Activated CD4-positive, alpha-beta T cell treated with anti-CD3 and anti-CD28 coated beads, Interleukin-2, amount 50 U/mL, for 16 hours (primary cell): ENCODE measurements around the gene ZAR1L.

Experiments used
- DNase-seq: peaks from one replicate; pipeline ENCODE4 v3.0.0-alpha.2; 2020

The ZAR1L gene

GRCh38 chr13:32300920-32301319 lies 14.2 kb downstream of the ZAR1L start:
- no peak for DNase-seq

DNA sequence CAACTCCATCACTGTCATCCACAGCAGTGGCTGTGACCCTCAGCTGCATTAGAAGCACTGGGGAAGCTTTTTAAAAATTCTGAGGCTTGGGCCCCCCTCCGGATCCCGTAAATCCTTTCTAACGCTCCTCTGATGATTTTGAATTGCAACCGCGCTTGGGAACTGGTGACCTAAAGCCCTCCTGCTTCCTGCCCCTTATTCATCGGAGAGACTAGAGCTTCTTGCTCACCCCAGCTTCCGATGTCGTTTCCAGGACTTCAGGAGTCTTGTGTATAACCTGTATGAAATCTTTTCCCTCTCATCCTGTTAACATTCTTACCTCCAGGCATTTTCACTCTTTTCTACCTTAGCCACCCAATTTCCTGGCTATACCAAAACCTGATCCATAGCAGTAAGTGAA lies 14.8 kb downstream of the ZAR1L start:
- no peak for DNase-seq

- DNase-seq = no peak
Measured at GRCh38 chr13:32299893-32300292, 15.3 kb downstream of the ZAR1L start.

GRCh38 chr13:32298695-32299094 lies 16.5 kb downstream of the ZAR1L start:
- no peak for DNase-seq

DNA sequence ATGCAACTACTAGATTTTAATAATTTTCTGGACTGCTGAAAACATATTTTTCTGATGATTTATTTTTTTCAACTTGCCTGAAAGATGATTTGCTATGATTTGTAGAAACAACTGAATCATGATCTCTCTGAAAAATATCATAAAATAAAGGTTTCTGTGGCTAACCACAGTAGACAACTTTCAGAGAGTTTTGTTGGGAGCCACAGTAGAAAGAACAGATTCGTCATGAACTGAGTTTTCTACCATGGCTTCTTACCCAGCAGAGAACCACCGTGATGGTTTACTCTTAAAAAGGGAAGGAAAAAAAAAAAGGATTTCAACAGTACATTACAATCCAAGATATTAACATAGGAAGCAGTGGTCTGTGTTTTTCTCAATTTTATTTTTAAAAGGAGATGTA lies 18.0 kb downstream of the ZAR1L start:
- peak; percentile 12 for DNase-seq

- DNase-seq = no peak
Measured at GRCh38 chr13:32285633-32285965, 29.6 kb downstream of the ZAR1L start.

GRCh38 chr13:32284927-32285632 lies 30.1 kb downstream of the ZAR1L start:
- DNase-seq = no peak

DNA sequence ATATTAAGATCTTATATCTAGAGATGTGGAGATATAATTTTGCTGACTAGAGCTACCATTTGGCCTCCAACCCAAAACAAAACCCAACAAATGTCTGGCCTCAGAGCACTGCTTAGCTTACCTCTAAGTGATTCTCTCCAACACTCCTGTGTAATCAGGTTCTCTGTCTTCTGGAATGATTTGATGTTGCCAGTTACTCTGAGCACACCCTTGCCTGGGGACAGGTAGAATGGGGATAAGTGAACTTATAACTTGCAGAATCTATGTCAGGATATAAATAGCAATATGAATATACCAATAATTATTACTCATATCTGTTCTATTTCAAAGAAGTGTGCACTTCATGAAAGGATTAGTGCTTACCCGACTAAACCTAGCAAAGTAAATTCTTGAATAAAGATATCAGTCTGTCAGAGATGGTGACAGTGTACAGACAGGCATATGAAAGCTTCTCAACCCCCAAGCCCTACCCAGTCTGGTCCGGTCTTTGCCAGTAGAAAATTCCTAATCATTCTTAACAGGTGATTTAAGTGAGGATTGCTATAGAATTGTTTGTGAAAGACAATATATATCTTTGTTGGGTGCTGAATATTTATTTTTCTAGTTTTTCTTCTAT lies 33.0 kb downstream of the ZAR1L start:
- no peak for DNase-seq

GRCh38 chr13:32281096-32281495 lies 34.1 kb downstream of the ZAR1L start:
- no peak for DNase-seq

DNA sequence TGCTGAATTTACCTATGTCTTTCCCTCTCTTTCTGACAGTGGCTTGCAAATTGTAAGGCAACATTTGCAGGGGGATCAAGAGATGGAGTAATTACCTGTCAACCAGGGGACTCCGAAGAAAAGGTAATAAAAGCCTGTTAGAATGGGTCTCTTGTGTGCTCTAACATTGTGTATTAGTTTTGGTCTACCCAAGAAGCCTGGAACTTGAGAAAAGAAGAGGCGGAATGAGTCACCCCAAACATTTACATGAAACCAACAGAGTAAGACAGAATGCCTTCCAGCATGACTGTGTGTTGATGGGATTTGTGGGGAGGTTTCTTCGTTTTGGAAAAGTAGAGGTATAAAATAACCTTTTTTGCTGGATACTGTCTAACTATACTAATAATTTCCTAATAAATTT lies 36.7 kb downstream of the ZAR1L start:
- no peak for DNase-seq

DNA sequence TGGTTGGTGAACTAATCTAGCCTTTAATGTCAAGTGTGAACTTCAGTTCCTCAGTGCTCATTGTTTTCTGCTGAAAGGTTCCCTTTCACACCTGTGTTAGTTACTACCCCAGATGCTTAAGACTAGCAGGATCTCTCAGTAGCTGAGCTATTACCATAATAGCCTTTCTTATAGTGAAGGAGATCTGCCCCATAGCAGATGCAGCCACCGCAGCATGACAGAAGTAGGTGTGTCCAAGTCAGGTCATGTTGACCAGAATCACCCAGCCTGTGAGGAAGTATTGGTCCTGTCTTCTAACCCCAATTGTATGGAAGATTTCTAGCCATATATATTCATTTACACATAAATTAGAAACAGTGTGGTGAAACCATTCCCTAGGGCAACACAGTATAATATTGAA lies 37.3 kb downstream of the ZAR1L start:
- no peak for DNase-seq

GRCh38 chr13:32272021-32272683 lies 43.0 kb downstream of the ZAR1L start:
- no peak for DNase-seq

GRCh38 chr13:32267836-32268439 lies 47.2 kb downstream of the ZAR1L start:
- DNase-seq = peak; percentile 16

- no peak for DNase-seq
Measured at GRCh38 chr13:32266130-32266529, 49.0 kb downstream of the ZAR1L start.

DNA sequence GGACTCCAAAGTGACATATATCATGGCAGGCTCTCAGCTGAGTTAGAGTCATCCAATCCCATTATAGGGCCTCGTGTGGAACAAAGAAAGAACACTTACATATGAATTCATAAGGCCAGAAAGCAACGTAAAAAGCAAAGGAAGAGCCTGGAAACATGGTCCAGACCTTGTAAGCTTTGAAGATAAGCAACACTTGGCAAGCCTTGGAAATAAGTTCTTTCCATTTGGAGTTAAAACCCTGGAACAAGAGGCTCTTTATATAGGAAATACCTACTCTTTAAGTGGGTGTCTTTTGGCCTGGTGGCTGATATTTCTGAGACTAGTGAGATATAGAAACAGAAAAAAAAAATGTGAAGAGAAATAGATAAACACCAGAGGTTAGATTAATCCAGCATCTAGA lies 49.4 kb downstream of the ZAR1L start:
- no peak for DNase-seq

GRCh38 chr13:32264407-32264806 lies 50.8 kb downstream of the ZAR1L start:
- DNase-seq = no peak

DNA sequence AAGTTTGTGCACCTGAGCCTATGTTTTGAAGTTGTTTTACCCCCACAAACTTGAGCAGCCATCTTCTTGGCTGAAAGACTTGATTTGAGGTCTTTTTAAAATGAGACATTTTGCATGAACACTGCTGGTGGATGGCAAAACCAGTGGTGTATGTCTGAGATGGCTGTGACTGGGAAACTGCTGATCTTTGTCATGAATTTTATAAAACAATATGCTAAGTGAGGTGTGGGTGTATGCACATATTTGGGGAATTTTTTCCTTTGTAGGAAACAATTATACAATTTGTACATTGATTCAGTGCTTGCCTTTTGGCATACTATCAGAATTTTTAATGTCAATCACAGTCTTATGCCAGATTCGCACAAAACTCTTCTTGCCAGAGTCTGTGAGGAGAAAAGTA lies 52.5 kb downstream of the ZAR1L start:
- DNase-seq = no peak

DNA sequence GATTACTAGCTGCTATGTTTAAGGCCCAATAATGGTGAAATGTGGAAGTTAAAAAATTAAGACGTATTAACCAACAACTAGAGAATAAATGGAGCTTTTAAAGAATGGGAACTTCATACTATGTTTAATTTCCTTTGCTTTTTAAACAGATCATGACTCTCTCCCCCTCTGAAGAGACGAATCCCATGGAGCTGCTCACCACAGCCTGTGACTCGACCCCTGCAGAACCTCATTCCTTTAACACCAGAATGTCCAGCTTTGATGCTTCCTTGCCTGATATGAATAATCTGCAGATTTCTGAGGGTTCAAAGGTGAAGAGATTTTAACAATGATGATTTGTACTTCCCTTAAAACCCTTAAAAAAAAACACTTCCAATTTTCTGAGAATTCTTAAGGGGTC lies 53.0 kb downstream of the ZAR1L start:
- no peak for DNase-seq

GRCh38 chr13:32261567-32261966 lies 53.6 kb downstream of the ZAR1L start:
- no peak for DNase-seq

DNA sequence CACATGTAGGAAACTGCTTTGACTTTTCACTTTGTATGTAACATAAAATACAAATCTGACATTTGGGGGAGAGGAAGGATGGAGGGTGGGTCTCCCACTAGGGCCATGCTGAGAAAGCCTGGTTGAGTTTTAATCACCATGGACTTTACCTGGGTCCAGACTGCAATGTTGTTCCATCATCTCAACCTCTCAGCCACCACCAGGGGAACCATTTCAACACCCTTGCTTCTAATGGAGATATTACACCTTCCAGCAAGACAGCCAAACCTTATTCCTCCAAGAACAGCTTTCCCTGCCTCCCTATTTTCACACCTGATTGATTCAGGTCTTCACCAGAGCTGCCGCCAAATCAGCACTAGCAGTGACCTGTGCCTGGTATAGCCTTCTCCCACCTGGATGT lies 56.0 kb downstream of the ZAR1L start:
- DNase-seq = no peak

- DNase-seq = no peak
Measured at GRCh38 chr13:32257649-32258048, 57.5 kb downstream of the ZAR1L start.

DNA sequence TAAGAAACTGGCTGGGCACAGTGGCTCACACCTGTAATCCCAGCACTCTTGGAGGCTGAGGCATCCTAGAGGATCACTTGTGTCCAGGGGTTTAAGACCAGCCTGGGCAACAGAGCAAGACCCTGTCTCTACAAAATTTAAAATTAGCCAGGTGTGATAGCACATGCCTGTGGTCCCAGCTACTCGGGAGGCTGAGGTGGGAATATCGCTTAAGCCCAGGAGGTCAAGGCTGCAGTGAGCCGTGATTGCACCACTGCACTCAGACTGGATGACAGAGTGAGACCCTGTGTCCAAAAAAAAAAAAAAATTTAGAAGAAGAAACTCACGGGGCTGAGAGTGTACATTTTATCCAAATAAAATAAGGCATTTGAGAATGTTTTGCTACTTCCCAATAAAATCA lies 58.9 kb downstream of the ZAR1L start:
- DNase-seq = no peak

- DNase-seq = no peak
Measured at GRCh38 chr13:32255724-32256109, 59.4 kb downstream of the ZAR1L start.
